Common myeloid progenitor, CD34-positive (primary cell): ENCODE results near the gene FOXO6.
"Not testable (repeated sequence)": the region's sequence is repeated elsewhere in the genome, so short reads cannot be mapped to it uniquely, and the experiment has no call there.

Experiments used
- CTCF ChIA-PET: fragments of 350-600 bp; sonication (Branson Sonifier 250); formaldehyde crosslinking; loops from one replicate; lab custom pipeline; 2021; ENCODE audit warnings: antibody characterized with exemption; lab: Charles Lee
- POLR2A ChIA-PET: fragments of 350-600 bp; sonication (Branson Sonifier 250); formaldehyde crosslinking; loops from one replicate; lab custom pipeline; 2021; ENCODE audit warnings: antibody characterized with exemption; lab: Charles Lee
- DNase-seq, 3 donors: peaks; one replicate each; pipeline versions ENCODE4 v3.0.0 to v3.0.0-alpha.2; 2013
- H3K27ac ChIP-seq, 2 experiments: 1 replicate in 1 of 2; 2 replicates in 1 of 2; pipeline ENCODE4 v1.7.0; 2013; ENCODE audit warnings: inconsistent platforms in 2 of 2, low read length in 2 of 2, mild to moderate bottlenecking in 2 of 2, low read depth in 1 of 2, moderate library complexity in 1 of 2; ENCODE audit not compliant: severe bottlenecking in 2 of 2, insufficient read depth in 1 of 2, poor library complexity in 1 of 2
- H3K27me3 ChIP-seq, 5 experiments: replicated peaks in 2 of 5; 1 replicate in 3 of 5; 2 replicates in 2 of 5; pipeline versions ENCODE4 v1.6.1 to v1.7.0; 2013; ENCODE audit warnings: low read length in 4 of 5, mild to moderate bottlenecking in 2 of 5, moderate library complexity in 2 of 5, inconsistent platforms in 1 of 5; ENCODE audit not compliant: insufficient read depth in 5 of 5, control insufficient read depth in 4 of 5
- H3K36me3 ChIP-seq, 4 experiments: 1 replicate in 2 of 4; 2 replicates in 2 of 4; pipeline versions ENCODE4 v1.6.1 to v1.7.0; 2013; ENCODE audit warnings: low read length in 3 of 4, control low read depth in 1 of 4, mild to moderate bottlenecking in 1 of 4; ENCODE audit not compliant: control insufficient read depth in 4 of 4, insufficient read depth in 4 of 4
- H3K4me1 ChIP-seq, 4 experiments: 1 replicate in 3 of 4; 2 replicates in 1 of 4; pipeline versions ENCODE4 v1.6.1 to v1.7.1; 2013; ENCODE audit warnings: low read length in 3 of 4, mild to moderate bottlenecking in 3 of 4, control low read depth in 1 of 4, inconsistent platforms in 1 of 4, moderate library complexity in 1 of 4; ENCODE audit not compliant: control insufficient read depth in 4 of 4, insufficient read depth in 4 of 4; ENCODE audit errors: control extremely low read depth in 1 of 4
- H3K4me3 ChIP-seq, 7 experiments: 1 replicate in 4 of 7; 2 replicates in 3 of 7; pipeline versions ENCODE4 v1.5.1 to v1.7.0; 2013; ENCODE audit warnings: mild to moderate bottlenecking in 7 of 7, low read length in 6 of 7, moderate library complexity in 6 of 7, inconsistent platforms in 2 of 7, low read depth in 2 of 7, control low read depth in 1 of 7; ENCODE audit not compliant: insufficient read depth in 4 of 7, control insufficient read depth in 1 of 7; ENCODE audit errors: extremely low read depth in 1 of 7
- H3K9me3 ChIP-seq, 5 experiments: 1 replicate in 4 of 5; 2 replicates in 1 of 5; pipeline versions ENCODE4 v1.6.1 to v1.7.1; 2013; ENCODE audit warnings: low read length in 4 of 5, mild to moderate bottlenecking in 2 of 5, inconsistent platforms in 1 of 5, low read depth in 1 of 5, moderate library complexity in 1 of 5; ENCODE audit not compliant: control insufficient read depth in 4 of 5, insufficient read depth in 2 of 5; ENCODE audit errors: control extremely low read depth in 1 of 5
- WGBS: methylation state at CpG from one replicate; pipeline ENCODE4 v1.1.5; 2013; ENCODE audit not compliant: insufficient coverage; 5-methylcytosine and 5-hydroxymethylcytosine counted together

The FOXO6 gene

DNA sequence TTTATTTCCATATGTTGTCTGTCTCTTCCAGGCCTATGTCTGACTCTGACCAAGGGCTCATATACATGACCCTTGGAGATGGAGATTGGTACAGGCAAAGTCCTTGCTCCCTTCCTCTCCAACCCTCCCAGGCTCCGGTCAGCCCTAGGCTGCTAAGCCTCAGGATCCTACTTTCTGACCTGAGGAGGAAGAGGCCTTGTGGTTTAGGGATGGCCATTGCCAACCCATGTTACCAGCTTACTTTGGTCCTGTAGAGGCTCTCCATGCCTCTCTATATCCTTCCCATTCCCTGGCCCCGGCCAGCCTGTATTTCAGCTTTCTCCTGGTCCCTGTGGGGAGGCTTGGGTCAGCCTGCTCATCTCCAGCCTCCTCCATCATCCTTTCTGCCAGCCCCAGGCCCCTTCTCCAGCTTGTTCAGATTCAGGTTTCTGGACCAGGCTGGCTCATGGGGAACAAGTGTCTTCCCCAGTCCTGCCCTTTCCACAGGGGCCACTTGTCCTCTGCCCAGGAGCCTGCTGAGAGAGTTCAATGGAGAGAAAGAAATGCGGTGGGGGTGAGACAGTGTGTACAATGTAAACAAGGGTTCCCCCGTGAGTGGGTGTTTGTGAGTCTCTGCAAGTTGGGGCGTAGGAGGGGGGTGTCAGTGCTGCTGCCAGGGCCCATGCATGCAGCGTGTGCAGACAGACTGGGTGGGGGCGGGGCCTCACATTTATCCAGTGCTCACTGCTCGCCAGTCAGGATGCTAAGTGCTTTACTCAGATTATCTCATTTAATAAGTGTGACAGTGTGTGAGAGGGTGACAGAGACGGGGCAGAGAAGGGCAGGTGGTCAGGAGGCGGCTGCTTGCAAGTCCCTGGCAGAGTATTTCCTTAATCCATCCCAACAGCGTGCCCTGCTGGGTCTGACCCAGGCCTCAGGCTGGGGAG lies 31.3 kb upstream of the FOXO6 start:
- H3K9me3 ChIP-seq, result peaks cover 0 to 4% (median 0%) of the 10 kb centered on the region in 5 experiments
- no peak for DNase-seq
- H3K4me3 ChIP-seq, result no peak overlapping the region
- no peaks in the 10 kb centered on the region for H3K27me3 ChIP-seq
- ChIA-PET CTCF (interaction anchor here (1.2 to 2.8 kb wide), 3 partner anchors 11 to 86 kb away, joined by 4 to 15 read pairs (median 6); no protein-coding TSS in a partner anchor), POLR2A (no interaction called here)
- WGBS, result 85% methylated on average over 6 of the region's 11 CpGs
- no peaks in the 10 kb centered on the region for H3K4me1 ChIP-seq
- no peak overlapping the region for H3K27ac ChIP-seq
- no peaks in the 10 kb centered on the region for H3K36me3 ChIP-seq

DNA sequence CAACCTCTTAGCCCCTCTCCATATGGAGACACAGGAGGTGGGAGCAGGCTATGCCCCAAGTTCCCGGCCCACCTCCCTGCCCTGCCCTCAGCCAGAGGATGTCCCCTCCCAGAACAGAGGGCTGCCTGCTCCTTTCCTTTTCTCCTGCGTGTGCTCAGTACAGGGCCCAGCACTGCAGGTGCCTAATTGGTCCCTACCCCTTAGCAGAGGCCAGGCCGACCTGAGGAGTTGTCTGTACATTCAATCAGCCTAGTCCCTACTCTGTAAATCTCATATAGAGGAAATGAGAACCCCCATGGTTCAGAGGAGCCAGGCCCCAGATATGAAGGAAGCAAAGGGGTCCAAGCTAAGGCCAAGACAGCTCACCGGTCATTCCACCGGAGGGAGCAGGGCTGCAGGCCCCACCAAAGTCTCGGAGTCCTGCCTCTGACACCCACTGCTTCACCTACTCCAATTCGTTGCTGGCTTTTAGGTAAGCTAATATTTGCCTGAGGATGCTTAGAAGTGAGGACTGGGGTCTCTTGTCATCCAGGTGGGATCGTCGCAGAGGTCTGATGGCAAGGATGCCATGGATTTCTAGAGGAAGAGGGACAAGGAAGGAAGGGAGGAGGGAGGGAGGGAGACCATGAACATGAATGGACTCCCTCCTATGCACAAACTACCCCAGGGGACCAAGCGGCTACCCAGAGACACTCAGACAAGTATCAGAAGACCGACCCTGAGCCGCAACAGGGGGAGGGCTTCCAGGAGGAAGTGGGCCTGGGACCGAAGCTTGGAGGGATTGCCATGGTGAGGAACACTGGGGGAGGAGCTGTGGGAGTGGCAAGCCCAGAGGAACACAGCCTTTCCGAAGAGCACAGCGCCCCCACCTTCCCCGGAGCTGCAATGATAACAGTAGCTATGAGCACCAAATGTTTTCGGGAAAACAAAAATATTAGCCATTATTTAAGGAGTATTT lies 30.4 kb upstream of the FOXO6 start:
- ChIA-PET POLR2A (no interaction called here), CTCF (interaction anchor here (0.8 to 2.8 kb wide), 7 partner anchors 9 to 87 kb away, joined by 3 to 15 read pairs (median 3); no protein-coding TSS in a partner anchor)
- Histone ChIP-seq H3K4me1 (no peaks in the 10 kb centered on the region), H3K27me3 (no peaks in the 10 kb centered on the region), H3K27ac (no peak overlapping the region), H3K9me3 (peaks cover 0 to 4% (median 0%) of the 10 kb centered on the region in 5 experiments), H3K36me3 (no peaks in the 10 kb centered on the region), H3K4me3 (no peak overlapping the region)
- 63% methylated on average over 9 of the region's 17 CpGs for WGBS
- DNase-seq, result peak in 2 of 3 donors; percentile 20 to 35

DNA sequence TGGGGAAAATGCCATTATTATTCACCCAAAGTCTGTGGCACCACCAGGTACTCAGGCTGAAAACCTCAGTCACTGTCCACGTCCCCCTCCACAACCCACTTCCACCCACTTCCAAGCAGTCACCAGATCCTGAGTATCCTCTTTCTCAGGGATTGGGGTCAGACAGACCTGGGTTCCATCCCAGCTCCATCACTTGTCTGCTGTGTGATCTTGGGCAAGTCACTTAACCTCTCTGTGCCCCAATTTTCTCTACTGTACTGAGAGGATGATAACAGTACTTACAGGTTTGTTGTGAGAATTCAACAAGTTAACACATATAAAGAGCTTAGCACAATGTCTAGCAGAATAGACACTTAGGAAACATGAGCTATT lies 29.7 kb upstream of the FOXO6 start:
- ChIA-PET CTCF (interaction anchor here (0.8 to 2.8 kb wide), 7 partner anchors 10 to 86 kb away, joined by 3 to 15 read pairs (median 3); no protein-coding TSS in a partner anchor), POLR2A (no interaction called here)
- no peaks in the 10 kb centered on the region for H3K36me3 ChIP-seq
- no peaks in the 10 kb centered on the region for H3K27me3 ChIP-seq
- no peak overlapping the region for H3K4me3 ChIP-seq
- DNase-seq, result no peak
- H3K27ac ChIP-seq, result no peak overlapping the region
- H3K4me1 ChIP-seq, result no peaks in the 10 kb centered on the region
- WGBS, result 88% methylated on average over 1 of the region's 1 CpG
- H3K9me3 ChIP-seq, result peaks cover 0 to 4% (median 0%) of the 10 kb centered on the region in 5 experiments

DNA sequence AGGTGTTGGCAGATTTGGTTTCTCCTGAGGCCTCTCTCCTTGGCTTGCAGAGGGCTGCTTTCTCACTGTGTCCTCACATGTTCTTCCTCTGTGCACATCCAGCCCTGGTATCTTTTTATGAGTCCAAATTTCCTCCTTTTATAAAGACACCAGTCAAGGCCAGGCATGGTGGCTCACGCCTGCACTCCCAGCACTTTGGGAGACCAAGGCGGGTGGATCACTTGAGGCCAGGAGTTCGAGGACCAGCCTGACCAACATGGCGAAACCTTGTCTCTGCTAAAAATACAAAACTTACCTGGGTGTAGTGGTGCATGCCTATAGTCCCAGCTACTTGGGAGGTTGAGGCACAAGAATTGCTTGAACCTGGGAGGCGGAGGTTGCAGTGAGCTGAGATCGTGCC lies 29.1 kb upstream of the FOXO6 start:
- DNase-seq, H3K4me3 ChIP-seq, H3K36me3 ChIP-seq, H3K4me1 ChIP-seq, H3K27me3 ChIP-seq, H3K27ac ChIP-seq, POLR2A ChIA-PET, H3K9me3 ChIP-seq: not testable (repeated sequence)
- CTCF ChIA-PET, result interaction anchor here (1.0 to 2.8 kb wide), 4 partner anchors 9 to 19 kb away, joined by 3 to 15 read pairs (median 3); no protein-coding TSS in a partner anchor
- WGBS, result 94% methylated on average over 4 of the region's 6 CpGs

DNA sequence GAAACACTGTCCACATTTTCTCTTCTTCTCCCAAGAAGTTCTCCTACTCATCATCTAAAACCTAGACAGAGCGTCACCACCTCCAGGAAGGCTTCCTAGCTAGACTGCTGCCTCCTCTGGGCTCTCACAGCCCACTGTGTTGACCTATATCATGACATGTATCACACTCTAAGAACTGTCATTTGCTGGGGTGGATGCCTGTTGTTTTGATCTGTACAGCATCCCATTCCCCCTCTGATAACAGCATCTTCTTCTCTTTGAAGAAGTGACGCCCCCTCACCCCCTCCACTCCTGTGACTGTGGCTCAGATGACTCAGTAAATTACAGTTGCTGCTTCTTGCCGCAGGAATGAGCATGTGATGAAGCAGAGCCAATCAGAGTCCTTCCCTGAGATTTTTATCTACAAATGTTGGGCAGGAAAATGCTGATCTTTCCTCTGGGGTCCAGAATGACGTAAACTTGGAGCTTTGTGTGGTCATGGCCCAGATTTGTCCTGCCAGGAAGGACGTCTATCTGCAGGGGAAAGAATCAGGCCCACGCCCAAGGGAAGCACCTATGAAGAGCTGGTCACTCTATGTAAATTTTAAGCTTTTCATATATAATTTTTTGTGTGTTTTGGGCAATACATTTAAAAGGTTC lies 28.0 kb upstream of the FOXO6 start:
- H3K27me3 ChIP-seq, result no peaks in the 10 kb centered on the region
- peak in 2 of 3 donors; percentile 62 to 72 for DNase-seq
- H3K36me3 ChIP-seq, result no peaks in the 10 kb centered on the region
- CTCF ChIA-PET, result interaction anchor here (0.6 to 1.7 kb wide), 3 partner anchors 18 to 100 kb away, joined by 3 to 8 read pairs (median 3); no protein-coding TSS in a partner anchor
- no peaks in the 10 kb centered on the region for H3K4me1 ChIP-seq
- H3K27ac ChIP-seq, result no peak overlapping the region
- H3K9me3 ChIP-seq, result peaks cover 0 to 5% (median 0%) of the 10 kb centered on the region in 5 experiments
- WGBS, result 52% methylated on average over 2 of the region's 6 CpGs
- no peak overlapping the region for H3K4me3 ChIP-seq
- POLR2A ChIA-PET, result no interaction called here

DNA sequence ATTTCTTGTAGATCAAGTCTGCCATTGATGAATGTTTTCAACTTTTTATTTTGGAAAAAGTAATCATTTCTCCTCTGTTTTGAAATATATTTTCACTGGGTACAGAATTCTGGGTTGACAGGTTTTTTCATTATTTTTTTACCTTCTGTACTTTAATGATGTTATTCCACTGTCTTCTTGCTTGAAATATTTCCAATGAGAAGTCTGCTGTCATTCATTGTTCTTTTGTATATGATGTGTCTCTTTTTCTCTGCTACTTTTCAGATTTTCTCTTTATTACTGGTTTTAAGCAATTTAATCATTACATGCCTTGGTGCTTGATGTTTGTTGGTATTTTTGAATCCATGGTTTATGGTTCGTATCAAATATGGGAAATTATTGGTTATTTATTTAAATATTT lies 22.4 kb upstream of the FOXO6 start:
- Histone ChIP-seq H3K4me3 (no peak overlapping the region), H3K4me1 (peaks cover 0 to 3% (median 2%) of the 10 kb centered on the region in 4 experiments), H3K36me3 (no peaks in the 10 kb centered on the region), H3K9me3 (peaks cover 0 to 5% (median 0%) of the 10 kb centered on the region in 5 experiments), H3K27me3 (no peaks in the 10 kb centered on the region), H3K27ac (no peak overlapping the region)
- no CpG with 5 or more reads among the region's 1 CpG for WGBS
- POLR2A ChIA-PET, result no interaction called here
- DNase-seq, result no peak
- CTCF ChIA-PET, result interaction anchor here (1.0 to 1.4 kb wide), 2 partner anchors 17 to 77 kb away, joined by 3 read pairs; no protein-coding TSS in a partner anchor
